Coronary artery (tissue), 2 donors: ENCODE data around the gene PKP1.

Source experiments
- DNase-seq: peaks from one replicate; pipeline ENCODE4 v3.0.0-alpha.2; 2017; ENCODE audit warnings: low spot score
- H3K27ac ChIP-seq, 2 donors: fragments of 200-600 bp; sonication (generic); one replicate each; pipeline ENCODE4 v1.5.1; 2016 to 2019
- H3K4me3 ChIP-seq: fragments of 200-600 bp; sonication (generic); 2 replicates; pipeline ENCODE4 v1.5.1; 2016; ENCODE audit warnings: mild to moderate bottlenecking, moderate library complexity
- CTCF ChIP-seq: fragments of 200-600 bp; sonication (generic); IDR thresholded peaks from one replicate; pipeline ENCODE4 v1.5.1; 2019; ENCODE audit warnings: antibody characterized with exemption

PKP1 gene

GRCh38 chr1:201360901-201361651 is 77.8 kb downstream of the PKP1 start:
- H3K27ac ChIP-seq, result no peak overlapping the region
- no peak overlapping the region for H3K4me3 ChIP-seq
- DNase-seq, result no peak
- TF ChIP-seq CTCF, result no peak

DNA sequence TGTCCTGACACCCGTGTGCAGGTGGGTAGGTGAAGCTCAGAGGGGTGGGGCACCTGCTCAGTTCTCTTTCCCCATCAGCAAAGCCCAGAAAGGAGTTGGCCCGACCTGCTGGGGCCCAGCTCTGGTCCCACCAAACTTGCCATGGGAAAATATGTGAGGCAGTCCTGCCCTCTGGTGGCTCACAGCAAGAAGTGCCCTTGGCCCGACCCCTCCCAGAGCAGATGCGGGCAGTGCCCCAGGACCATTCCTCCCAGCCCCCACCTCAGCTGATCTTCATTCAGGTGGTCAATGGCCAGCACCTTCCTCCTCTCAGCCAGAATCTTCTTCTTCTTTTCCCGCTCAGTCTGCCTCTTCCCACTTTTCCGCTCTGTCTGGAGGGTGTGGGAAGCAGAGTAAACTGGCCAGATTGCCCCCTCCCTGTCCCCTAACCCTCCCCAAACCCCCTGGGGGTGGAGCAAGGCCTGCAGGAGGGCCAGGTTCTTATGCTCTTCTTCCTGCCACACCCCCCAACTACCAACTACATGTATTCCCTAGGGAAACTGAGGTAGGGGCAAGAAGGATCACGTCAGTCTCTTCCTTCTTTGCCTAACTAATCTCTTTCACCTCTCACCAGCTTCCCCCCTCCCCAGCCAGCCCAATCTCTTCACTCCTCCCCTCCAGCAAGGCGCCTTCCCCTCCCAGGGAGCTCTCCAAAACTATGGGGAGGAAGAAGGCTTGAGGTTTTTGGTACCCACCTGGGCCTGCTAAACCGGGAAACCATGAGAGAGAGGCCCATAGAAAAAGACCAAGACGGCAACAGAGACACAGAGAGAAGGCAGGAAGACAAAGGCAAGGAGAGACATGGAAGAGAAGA is 78.6 kb downstream of the PKP1 start:
- DNase-seq, result no peak
- no peak overlapping the region for H3K4me3 ChIP-seq
- no peak overlapping the region for H3K27ac ChIP-seq
- TF ChIP-seq CTCF, result peak; percentile 57

DNA sequence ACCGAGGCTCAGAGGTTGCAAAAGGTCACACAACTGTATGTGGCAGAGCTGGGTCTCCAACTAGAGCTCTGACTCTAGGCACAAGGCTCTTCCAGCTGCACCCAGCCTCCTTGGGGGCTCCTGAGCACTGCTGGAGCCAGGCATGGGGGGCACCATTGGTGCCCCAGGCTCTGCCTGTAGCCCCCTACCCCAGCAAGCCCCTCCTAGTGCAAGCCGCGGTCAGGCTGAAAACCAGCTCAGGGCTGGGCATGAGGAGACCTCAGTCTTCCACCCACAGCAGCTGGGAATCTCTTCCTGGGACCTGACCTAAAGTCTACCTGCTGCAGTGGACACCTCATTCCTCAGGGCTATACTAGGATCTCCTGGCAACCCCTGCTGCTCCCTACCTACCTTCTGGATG is 79.6 kb downstream of the PKP1 start:
- no peak overlapping the region for H3K4me3 ChIP-seq
- H3K27ac ChIP-seq, result no peak overlapping the region
- no peak for DNase-seq
- no peak for TF ChIP-seq CTCF

GRCh38 chr1:201363467-201363866 is 80.2 kb downstream of the PKP1 start:
- no peak for DNase-seq
- no peak overlapping the region for H3K27ac ChIP-seq
- TF ChIP-seq CTCF, result no peak
- H3K4me3 ChIP-seq, result no peak overlapping the region

- no peak overlapping the region for H3K27ac ChIP-seq
- DNase-seq, result no peak
- H3K4me3 ChIP-seq, result no peak overlapping the region
- no peak for TF ChIP-seq CTCF
These were observed 81.5 kb downstream of the PKP1 start for GRCh38 chr1:201364808-201365105.

- no peak overlapping the region for H3K4me3 ChIP-seq
- DNase-seq, result no peak
- no peak for TF ChIP-seq CTCF
- no peak overlapping the region for H3K27ac ChIP-seq
These were observed 81.9 kb downstream of the PKP1 start for GRCh38 chr1:201365251-201365650.

GRCh38 chr1:201366696-201367095 is 83.4 kb downstream of the PKP1 start:
- DNase-seq, result no peak
- Histone ChIP-seq H3K4me3 (no peak overlapping the region), H3K27ac (no peak overlapping the region)
- no peak for TF ChIP-seq CTCF
